NCI-H226 (cell line): ENCODE data around the gene CEACAM1.
"Not testable (repeated sequence)": the region's sequence is repeated elsewhere in the genome, so short reads cannot be mapped to it uniquely, and the experiment has no call there.

Source experiments
- DNase-seq: peaks from one replicate; pipeline ENCODE4 v3.0.0-alpha.2; 2015

The CEACAM1 gene

DNA sequence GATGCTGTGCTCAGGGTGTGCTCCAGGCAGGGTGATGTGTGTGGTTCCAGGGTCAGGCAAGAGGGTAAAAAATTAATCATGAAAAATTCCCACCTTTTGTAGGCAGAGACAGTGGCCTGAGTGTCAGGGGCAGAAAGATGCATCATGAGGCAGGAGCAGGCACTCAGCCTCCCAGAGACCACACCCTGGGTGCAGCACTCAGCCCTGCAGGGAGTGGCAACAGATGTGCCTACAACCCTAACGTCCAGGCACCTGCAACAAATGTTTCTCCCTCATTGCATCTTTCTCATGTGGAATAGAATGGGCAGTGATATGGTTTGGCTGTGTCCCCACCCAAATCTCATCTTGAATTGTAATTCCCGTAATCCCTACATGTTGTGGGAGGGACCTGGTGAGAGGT, 19.6 kb upstream of the CEACAM1 start:
- DNase-seq: no peak

DNA sequence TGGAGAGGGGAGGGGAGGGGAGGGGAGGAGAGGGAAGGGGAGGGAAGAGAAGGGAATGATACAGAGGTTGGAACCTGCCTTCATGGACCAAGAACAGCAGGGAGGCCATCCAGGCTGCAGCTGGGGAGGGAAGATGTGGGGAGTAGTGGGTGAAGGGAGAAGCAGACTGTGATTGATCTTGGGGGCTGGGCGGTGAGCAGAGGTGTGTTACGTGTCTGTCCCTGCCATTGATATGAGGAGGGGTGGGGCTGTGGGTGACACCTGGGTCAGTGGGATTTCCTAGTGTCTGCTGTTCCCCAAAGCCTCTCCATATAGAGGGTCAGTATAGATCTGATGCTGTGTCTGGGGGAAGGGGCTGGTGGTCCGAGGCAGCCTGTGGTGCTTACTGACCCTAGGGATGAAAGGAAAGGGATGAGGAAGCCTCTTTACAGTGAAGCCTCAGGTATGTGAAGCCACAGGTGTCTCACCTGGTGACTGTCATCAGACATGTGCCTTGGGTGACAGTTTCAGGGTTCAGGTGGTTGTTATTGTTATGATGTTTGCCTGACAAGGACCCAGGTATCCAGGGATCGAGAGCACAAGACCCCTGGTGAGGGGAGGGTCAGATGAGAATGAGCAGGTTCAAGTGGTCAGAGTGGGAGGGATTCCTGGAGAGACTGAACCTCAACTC, 18.7 kb upstream of the CEACAM1 start:
- no peak for DNase-seq

GRCh38 chr19:42544146-42544545, 15.9 kb upstream of the CEACAM1 start:
- DNase-seq: no peak

DNA sequence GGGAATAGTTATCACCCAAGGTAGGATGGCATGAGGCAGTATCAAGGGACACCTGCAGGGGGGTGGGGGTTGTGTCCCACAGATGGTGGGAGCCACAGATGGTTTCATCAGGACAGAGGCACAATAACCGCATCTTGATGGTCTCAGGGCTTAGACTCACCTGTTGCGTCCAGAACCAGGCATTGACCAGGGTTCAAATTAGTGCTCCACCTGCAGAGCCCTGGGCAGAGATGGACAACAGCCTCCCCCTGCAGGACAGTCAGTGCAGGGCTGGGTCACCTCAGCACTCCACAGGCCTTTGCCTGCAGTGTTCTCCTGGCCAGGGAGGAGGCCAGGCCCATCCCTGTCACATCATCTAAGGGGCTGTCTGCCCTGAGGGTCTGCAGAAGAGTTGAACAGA, 14.5 kb upstream of the CEACAM1 start:
- no peak for DNase-seq

- no peak for DNase-seq
Observed at GRCh38 chr19:42540071-42540553, 11.8 kb upstream of the CEACAM1 start.

DNA sequence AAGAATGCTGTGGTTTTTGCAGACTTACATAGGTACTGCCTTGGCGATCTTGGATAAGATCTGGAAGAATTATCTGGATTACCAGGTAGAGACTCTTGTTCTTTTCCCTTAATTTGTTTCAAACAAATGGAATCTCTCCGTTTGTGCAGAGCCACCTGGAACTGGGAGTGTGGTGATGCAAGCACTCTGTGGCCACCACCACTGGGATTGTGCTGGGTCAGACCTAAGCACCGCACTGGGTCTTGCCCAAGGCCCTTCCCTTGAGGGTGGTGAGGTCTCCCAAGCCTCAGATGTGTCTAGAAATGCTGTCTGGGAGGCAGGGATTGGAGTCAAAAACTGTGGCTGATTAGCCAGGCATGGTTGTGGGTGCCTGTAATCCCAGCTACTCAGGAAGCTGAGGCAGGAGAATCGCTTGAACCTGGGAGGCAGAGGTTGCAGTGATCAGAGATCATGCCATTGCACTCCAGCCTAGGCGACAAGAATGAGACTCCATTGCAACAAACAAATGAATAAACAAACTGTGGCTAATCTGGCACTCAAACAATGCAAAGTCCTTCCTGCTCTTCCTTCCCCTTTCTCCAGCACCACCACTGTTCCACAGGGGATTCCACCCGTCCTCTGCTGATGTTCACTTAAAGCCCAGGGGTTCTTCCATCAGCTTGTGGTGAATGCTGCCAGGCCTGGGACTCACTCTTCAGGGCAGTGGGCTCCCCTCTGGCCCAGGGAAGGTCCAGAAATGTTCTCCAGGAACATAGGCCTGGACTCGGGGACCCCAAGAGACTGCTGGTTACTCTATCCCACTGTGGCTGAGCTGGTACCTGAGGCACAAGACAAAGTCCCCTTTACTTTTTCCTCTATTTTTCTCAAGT, 10.8 kb upstream of the CEACAM1 start:
- DNase-seq: no peak

DNA sequence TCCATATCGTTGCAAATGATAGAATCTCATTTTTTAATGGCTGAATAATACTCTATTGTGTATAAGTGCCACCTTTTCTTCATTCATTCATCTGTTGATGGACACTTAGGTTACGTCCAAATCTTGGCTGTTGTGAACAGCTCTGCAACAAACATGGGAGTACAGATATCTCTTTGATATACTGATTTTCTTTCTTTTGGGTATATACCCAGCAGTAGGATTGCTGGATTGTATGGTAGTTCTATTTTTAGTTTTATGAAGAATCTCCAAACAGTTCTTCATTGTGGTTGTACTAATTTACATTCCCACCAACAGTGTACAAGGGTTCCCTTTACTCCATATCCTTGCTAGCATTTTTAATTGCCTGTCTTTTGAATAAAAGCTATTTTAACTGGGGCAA, 7.0 kb upstream of the CEACAM1 start:
- not testable (repeated sequence) for DNase-seq

- no peak for DNase-seq
Observed at GRCh38 chr19:42534391-42534790, 6.1 kb upstream of the CEACAM1 start.

- DNase-seq: no peak
Observed at GRCh38 chr19:42532891-42533290, 4.6 kb upstream of the CEACAM1 start.

GRCh38 chr19:42531313-42531712, 3.0 kb upstream of the CEACAM1 start:
- no peak for DNase-seq

GRCh38 chr19:42529248-42529764, 1.0 kb upstream of the CEACAM1 start:
- DNase-seq: peak; percentile 35

DNA sequence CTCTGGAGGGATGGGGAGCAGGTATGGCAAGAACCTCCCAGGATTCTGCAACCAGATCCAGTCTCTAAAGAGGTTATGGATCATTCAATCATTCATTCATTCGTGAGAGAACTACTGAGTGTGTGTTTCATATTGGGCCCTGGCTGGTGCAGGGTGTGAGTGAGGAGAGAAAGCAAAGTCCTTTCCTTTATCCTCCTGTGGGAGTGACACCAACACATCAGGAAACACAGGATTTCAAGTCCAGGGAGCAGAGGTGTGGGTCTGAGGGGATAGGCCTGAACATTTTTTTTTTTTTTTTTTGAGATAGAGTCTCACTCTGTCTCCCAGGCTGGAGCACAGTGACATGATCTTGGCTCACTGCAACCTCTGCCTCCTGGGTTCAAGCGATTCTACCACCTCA, 3.3 kb downstream of the CEACAM1 start:
- DNase-seq: no peak

- no peak for DNase-seq
Observed at GRCh38 chr19:42524250-42524649, 4.0 kb downstream of the CEACAM1 start.

- DNase-seq: not testable (repeated sequence)
Observed at GRCh38 chr19:42522262-42522661, 6.0 kb downstream of the CEACAM1 start.

DNA sequence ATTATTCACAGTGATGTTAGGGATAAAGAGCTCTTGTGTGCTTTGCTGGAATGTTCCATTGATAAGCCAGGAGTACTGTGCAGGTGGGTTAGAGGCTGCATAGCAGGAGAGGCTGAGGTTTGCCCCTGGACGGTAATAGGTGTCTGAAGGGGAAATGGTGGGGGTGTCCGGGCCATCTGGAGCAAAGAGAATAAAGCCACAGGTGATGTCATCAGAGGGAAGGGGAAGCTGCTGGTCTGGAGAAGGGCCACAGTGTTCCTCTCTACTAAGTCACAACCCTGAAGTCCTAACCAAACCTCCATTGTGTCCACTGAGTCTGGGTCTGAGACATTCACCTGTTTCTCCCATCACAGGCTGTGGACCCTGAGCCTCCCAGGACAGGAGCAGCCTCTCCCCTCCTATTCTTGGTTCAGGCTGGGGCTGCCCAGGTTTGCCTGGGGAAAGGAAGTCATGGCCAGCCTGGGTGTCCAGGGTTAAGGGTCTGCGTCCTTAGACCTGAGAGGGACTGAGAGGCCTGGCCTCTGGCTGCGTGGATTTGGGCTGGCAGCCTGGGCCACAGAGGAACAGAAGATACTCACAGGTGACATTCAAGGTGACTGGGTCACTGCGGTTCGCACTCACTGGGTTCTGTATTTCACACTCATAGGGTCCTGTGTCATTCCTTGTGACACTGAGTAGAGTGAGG, 6.8 kb downstream of the CEACAM1 start:
- no peak for DNase-seq

DNA sequence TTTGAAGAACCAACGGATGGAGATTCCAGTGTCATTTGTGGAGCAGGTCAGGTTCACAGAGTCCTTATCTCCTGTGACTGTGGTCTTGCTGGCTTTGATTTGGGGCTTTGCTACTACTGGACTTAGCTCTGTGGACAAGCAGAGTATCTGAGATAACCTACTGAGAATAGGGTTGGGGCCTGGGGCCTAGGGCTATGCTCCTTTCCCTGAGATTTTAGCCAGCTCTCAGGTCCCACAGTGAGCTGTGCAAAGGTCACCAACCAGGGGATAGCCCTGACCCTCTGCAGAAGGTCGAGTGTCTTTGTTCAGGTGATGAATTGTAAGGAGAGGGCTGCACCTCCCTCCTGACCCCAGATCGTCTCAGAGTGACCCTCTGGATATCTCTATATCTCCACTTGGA, 9.2 kb downstream of the CEACAM1 start:
- DNase-seq: no peak

DNA sequence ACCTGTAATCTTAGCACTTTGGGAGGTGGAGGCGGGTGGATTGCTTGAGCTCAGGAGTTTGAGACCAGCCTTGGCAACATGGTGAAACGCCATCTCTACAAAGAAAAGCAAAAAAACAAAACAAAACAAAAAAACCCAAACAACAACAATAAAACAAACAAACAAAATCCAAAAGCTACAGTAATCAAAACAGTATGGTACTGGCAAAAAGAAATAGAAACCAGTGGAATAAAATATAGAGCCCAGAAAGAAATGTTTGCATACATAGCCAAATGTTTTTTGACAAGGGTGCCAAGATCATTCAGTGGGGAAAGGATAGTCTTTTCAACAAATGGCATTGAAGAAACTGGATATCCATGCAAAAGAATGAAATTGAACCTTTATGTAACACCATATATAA, 11.5 kb downstream of the CEACAM1 start:
- no peak for DNase-seq

DNA sequence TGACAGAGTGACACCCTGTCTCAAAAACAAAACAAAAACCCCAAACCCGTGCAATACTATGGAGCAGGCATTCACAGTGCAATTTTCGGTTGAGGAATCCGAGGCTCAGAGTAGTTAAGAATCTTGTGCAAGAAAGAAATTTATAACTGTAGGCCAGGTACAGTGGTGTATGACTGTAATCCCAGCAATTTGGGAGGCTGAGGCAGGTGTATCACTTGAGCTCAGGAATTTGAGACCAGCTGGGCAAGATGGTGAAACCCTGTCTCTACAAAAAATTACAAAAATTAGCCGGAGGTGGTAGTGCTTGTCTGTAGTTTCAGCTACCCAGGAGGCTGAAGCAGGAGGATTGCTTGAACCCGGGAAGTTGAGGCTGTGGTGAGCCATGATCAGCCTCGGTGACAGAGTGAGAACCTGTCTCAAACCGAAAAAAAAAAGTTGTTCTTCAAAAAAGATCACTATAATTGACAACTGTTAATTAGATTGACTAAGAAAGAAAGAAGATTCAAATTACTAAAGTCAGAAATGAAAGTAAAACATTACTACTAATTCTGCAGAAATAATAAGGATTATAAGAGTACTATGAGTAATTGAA, 12.9 kb downstream of the CEACAM1 start:
- no peak for DNase-seq

- no peak for DNase-seq
Observed at GRCh38 chr19:42514449-42514848, 13.8 kb downstream of the CEACAM1 start.

DNA sequence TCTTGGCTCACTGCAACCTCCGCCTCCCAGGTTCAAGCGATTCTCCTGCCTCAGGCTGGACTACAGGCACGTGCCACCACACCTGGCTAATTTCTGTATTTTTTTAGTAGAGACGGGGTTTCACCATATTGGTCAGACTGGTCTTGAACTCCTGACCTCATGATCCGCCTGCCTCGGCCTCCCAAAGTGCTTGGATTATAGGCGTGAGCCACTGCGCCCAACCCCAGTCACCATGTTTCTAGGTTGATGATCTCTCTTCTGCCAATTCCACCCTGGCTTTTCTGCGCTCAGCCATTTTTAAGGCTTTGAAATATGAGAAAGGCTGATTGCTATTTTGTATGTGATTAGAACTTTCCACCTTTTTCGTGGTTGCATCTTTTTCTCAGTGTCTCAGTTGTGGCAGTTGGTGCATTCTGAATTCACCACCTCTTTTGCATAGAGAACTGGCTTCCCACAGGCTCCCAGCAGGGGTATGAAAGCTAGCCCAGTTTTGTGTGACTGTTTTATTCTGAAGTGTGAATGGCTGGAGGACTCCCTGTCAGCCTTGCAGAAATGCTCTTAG, 15.5 kb downstream of the CEACAM1 start:
- DNase-seq: no peak

- no peak for DNase-seq
Observed at GRCh38 chr19:42512130-42512636, 16.1 kb downstream of the CEACAM1 start.

DNA sequence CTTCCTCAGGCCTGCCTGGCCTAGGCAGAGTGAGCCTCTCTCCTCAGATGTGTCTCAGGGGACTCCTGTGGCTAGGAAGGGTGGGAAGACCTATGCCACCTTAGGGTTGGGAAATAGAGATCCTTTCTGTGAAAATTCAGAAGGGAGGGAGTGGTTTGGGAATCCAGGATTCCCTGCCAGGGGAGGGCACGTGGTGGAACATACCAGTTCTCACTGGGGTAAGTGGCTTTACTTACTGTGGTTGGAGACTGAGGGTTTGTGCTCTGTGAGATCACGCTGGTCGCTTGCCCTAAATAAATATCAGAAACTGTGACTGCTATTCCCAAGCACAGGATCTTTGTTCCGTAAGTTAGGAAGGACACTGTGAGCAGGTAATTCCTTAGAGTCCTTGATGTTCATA, 16.9 kb downstream of the CEACAM1 start:
- DNase-seq: no peak
